ENCODE results near the gene TSR2. TPM values are rescaled to one million over a fixed set of nuclear protein-coding genes. Genes with fewer than 3 reads are reported as not detected.

Gene TSR2
- total RNA-seq = 10 to 100 TPM; 24.9 to 30.1 TPM
- 41.3 TPM for polyA plus RNA-seq (ENCODE audit: insufficient read depth, low read depth, low replicate concordance)
- long read RNA-seq, donor 1, transcript TSR2-201 (5 exons, 1,534 nt) = major isoform, 10 of 20 reads
- long read RNA-seq, donor 1, partial matches to known transcripts = 10 of 20 reads
- long read RNA-seq, donor 1, other reads (novel, unspliced or antisense) = 0 of 20 reads
- long read RNA-seq, donor 2, transcript TSR2-201 (5 exons, 1,534 nt) = major isoform, 15 of 50 reads
- long read RNA-seq, donor 2, partial matches to known transcripts = 35 of 50 reads
- long read RNA-seq, donor 2, other reads (novel, unspliced or antisense) = 0 of 50 reads

GRCh38 chrX:54439960-54440871, at the start of gene TSR2:
Gene TSR2 (plus strand): TSS chrX:54440404. CDS start chrX:54440422, 18 bp downstream.
- Histone ChIP-seq H3K27me3 (no peaks in the 10 kb centered on the region), H3K4me1 (no peaks in the 10 kb centered on the region), H3K36me3 (ENCODE audit: low read depth, missing control alignments) (no peaks in the 10 kb centered on the region), H3K27ac (peak within 1 kb of the TSS in 1 of 2 donors; percentile 39), H3K4me3 (peak within 1 kb of the TSS; percentile 76 to 85), H3K9me3 (no peaks in the 10 kb centered on the region)
- TF ChIP-seq POLR2A (IDR thresholded peaks at IDR 0.05) (no peak), CTCF (IDR thresholded peaks at IDR 0.05) (no peak)
- intact Hi-C loops (cut with DNase I; ENCODE audit: low total_unique reads) = no loop called here
- WGBS, 2 donors = 0% methylated on average over 7 to 38 of the region's 40 CpGs
- DNase-seq = peak; percentile 91

- Histone ChIP-seq H3K36me3 (ENCODE audit: low read depth, missing control alignments) (no peaks in the 10 kb centered on the region), H3K27me3 (no peaks in the 10 kb centered on the region), H3K4me1 (no peaks in the 10 kb centered on the region), H3K9me3 (no peaks in the 10 kb centered on the region), H3K27ac (no peak overlapping the region), H3K4me3 (no peak overlapping the region)
- TF ChIP-seq CTCF (IDR thresholded peaks at IDR 0.05) = no peak
- no peak for TF ChIP-seq POLR2A (IDR thresholded peaks at IDR 0.05)
- no peak for DNase-seq
- 78 to 100% methylated on average over 1 of the region's 1 CpG for WGBS, 2 donors
- intact Hi-C loops (cut with DNase I; ENCODE audit: low total_unique reads) = no loop called here
These were observed 43.1 kb upstream of the TSR2 start for GRCh38 chrX:54397113-54397512.

GRCh38 chrX:54407266-54407665, 32.9 kb upstream of the TSR2 start:
- TF ChIP-seq POLR2A (IDR thresholded peaks at IDR 0.05) (no peak), CTCF (IDR thresholded peaks at IDR 0.05) (no peak)
- Histone ChIP-seq H3K36me3 (ENCODE audit: low read depth, missing control alignments) (no peaks in the 10 kb centered on the region), H3K27me3 (no peaks in the 10 kb centered on the region), H3K27ac (no peak overlapping the region), H3K9me3 (no peaks in the 10 kb centered on the region), H3K4me1 (no peaks in the 10 kb centered on the region), H3K4me3 (no peak overlapping the region)
- no peak for DNase-seq
- intact Hi-C loops (cut with DNase I; ENCODE audit: low total_unique reads) = no loop called here
- 77 to 83% methylated on average over 2 of the region's 2 CpGs for WGBS, 2 donors

GRCh38 chrX:54411732-54412131, 28.5 kb upstream of the TSR2 start:
- no peak for DNase-seq
- TF ChIP-seq CTCF (IDR thresholded peaks at IDR 0.05) (no peak), POLR2A (IDR thresholded peaks at IDR 0.05) (no peak)
- intact Hi-C loops (cut with DNase I; ENCODE audit: low total_unique reads) = no loop called here

More at GRCh38 chrX:54411732-54412131, 28.5 kb upstream of the TSR2 start:
- H3K9me3 ChIP-seq = no peaks in the 10 kb centered on the region
- no peaks in the 10 kb centered on the region for H3K27me3 ChIP-seq
- no peak overlapping the region for H3K4me3 ChIP-seq
- no peaks in the 10 kb centered on the region for H3K36me3 ChIP-seq (ENCODE audit: low read depth, missing control alignments)
- H3K4me1 ChIP-seq = no peaks in the 10 kb centered on the region
- H3K27ac ChIP-seq = no peak overlapping the region
- 79 to 100% methylated on average over 1 of the region's 1 CpG for WGBS, 2 donors
